ENCODE results near the gene TLR6.

TLR6 gene

DNA sequence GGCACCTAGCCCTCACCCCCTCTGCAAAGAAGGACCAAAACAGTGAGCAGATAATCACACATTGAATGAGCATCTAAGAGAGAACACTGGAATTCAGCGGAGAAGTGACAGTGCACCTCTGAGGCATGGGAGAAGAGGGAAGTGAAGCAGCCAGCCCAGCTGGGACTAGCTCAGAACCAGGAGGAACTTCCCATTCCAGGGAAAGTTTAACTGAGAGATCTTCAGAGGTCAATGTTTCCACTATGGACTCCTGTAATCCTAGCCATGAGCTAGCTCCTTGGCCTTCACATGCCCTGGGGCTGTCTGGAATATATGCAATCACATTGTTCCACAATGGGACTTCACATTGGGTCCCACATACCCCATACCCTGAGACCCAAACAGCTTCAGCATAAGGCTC lies 24.4 kb downstream of the TLR6 start:
- TF ChIP-seq, protein P1, sequence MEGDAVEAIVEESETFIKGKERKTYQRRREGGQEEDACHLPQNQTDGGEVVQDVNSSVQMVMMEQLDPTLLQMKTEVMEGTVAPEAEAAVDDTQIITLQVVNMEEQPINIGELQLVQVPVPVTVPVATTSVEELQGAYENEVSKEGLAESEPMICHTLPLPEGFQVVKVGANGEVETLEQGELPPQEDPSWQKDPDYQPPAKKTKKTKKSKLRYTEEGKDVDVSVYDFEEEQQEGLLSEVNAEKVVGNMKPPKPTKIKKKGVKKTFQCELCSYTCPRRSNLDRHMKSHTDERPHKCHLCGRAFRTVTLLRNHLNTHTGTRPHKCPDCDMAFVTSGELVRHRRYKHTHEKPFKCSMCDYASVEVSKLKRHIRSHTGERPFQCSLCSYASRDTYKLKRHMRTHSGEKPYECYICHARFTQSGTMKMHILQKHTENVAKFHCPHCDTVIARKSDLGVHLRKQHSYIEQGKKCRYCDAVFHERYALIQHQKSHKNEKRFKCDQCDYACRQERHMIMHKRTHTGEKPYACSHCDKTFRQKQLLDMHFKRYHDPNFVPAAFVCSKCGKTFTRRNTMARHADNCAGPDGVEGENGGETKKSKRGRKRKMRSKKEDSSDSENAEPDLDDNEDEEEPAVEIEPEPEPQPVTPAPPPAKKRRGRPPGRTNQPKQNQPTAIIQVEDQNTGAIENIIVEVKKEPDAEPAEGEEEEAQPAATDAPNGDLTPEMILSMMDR (conservative IDR thresholded peaks at IDR 0.05): no peak
- H3K27ac ChIP-seq: no peak overlapping the region

DNA sequence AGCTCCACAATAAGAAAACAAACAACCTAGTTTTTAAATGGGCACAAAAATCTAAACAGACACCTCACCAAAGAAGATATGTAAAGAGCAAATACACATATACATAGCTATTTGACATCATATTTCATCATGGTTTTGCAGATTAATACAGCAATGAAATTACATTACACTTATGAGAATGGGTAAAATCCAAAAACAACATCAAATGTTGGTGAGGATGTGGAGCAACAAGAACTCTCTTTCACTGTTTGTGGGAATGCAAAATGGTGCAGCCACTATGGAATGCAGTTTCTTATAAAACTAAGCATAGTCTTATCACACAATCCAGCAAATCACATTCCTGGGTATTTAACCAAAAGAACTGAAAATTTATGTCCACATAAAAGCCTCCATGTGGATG lies 25.0 kb downstream of the TLR6 start:
- no peak overlapping the region for H3K27ac ChIP-seq
- TF ChIP-seq, protein P1 (conservative IDR thresholded peaks at IDR 0.05): no peak

DNA sequence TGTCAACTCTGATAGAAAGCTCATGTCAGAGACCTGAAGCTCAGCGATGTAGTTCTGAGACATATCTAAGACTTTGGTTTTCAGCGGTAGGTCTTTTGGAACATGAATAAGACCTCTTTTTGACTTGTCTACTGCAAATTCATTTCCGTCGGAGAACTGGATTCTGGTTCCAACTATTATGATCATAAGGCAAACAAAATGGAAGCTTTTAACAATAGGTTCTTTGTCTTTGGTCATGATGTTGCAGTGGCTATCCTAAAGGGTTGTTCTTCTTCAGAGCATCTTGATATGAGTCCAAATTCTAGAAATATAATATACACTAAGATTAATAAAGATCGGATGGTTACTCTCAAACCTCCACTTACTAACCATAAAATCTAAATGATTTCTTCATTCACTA lies 27.4 kb downstream of the TLR6 start:
- no peak overlapping the region for H3K27ac ChIP-seq
- TF ChIP-seq, protein P1 (conservative IDR thresholded peaks at IDR 0.05): no peak

DNA sequence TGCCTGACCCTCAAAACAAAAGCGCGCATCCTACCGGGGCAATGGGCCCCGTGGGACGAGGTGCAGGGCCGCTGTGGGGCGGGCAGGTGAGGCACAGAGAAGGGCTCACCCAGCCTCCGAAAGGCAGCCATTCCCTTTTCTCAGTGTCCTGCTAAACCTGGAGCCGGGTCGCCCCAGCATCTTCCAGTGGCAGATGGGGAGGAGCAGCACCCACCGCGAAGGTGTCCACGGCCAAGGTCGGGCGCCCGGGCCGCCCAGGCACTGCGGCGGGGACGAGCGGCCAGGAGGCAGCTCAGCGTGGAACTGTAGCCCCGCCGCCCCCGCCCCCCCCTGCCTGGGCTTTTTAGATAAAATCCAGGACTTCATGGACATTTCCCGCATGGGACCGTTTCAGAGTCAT lies 32.9 kb downstream of the TLR6 start:
- TF ChIP-seq, protein P1 (conservative IDR thresholded peaks at IDR 0.05): no peak
- H3K27ac ChIP-seq: no peak overlapping the region

DNA sequence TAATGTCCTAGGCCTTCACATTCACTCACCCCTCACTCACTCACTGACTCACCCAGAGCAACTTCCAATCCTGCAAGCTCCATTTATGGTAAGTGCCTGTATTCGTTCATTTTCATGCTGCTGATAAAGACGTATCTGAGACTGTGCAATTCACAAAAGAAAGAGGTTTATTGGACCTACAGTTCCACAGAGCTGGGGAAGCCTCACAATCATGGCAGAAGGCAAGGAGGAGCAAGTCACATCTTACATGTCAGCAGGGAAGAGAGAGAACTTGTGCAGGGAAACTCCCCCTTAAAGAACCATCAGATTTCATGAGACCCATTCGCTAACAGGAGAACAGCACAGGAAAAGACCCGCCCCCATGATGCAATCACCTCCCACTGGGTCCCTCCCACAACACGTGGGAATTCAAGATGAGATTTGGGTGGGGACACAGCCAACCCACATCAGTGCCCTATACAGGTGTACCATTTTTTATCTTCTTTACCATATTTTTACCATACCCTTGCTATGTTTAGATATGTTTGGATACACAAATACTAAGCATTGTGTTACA lies 33.8 kb downstream of the TLR6 start:
- TF ChIP-seq, protein P1 (conservative IDR thresholded peaks at IDR 0.05): no peak
- H3K27ac ChIP-seq: no peak overlapping the region

DNA sequence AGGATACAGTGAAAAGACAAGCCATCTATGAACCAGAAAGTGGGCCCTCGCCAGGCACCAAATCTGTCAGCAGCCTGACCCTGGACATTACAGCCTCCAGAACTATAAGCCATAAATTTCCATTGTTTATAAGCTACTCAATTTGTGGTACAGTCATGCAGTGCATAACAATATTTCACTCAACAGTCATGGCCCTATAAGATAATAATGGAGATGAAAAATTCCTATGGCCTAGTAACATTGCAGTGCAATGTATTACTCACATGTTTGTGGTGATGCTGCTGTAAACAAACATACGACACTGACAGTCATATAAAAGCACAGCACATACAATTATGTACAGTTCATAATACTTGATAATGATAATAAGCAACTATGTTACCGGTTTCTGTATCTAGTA lies 34.9 kb downstream of the TLR6 start:
- TF ChIP-seq, protein P1 (conservative IDR thresholded peaks at IDR 0.05): no peak

DNA sequence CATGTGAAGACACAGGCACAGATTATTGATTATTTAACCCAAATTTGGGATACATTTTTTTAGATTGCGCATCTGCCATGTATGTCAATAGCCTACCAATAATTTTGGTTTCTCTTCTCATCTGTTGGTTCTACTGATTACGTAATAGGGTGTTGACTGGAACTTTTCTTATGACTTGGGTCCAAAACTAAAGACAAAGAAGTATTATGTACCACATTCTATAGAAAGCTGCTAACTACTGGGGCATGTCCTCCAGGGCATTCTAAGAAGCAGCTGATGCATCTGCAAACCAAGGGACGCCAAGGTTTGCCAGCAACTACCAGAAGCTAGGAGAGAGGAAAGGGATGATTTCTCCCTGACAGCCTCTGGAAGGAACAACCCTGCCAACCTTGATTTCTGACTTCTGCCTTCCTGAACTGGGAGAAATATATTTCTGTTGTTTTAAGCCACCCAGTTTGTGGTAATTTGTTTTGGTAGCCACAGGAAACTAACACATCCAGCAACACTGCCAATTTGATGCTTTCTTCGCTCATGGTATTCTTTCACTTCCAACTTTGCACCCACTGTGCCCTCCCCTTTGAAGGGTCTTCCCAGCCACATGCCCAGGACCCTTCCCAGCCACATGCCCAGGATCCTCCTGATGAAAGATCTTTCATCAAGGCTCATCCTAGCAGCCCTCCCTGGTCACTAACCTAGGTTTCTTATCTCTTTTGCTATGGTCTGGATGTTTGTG lies 36.1 kb downstream of the TLR6 start:
- TF ChIP-seq, protein P1 (conservative IDR thresholded peaks at IDR 0.05): no peak
- no peak overlapping the region for H3K27ac ChIP-seq

More for the DNA sequence above, 34.9 kb downstream of the TLR6 start:
- no peak overlapping the region for H3K27ac ChIP-seq
